WTC11 (cell line): Measurements from ENCODE around the gene RBM42. TPM values are rescaled to one million over a fixed set of nuclear protein-coding genes. Genes with fewer than 3 reads are reported as not detected.

ENCODE experiments used
- ATAC-seq: fragments of 200-7000 bp; cut with Tn5 transposase; 2 replicates; pipeline ENCODE4 v1.10.0; 2021; ENCODE audit warnings: mild to moderate bottlenecking, moderate library complexity
- CTCF ChIA-PET: fragments of 300-600 bp; sonication (Branson Sonifier 250); formaldehyde crosslinking; loops from one replicate; lab custom pipeline; 2021; ENCODE audit warnings: antibody characterized with exemption; lab: Charles Lee
- POLR2A ChIA-PET: fragments of 350-600 bp; sonication (Branson Sonifier 250); formaldehyde crosslinking; loops from one replicate; lab custom pipeline; 2021; ENCODE audit warnings: antibody characterized with exemption; lab: Charles Lee
- DNase-seq: peaks from one replicate; pipeline ENCODE4 v3.0.0; 2021; ENCODE audit warnings: low spot score
- H3K27ac Mint-ChIP-seq: 2 replicates; pipeline ENCODE4 v1.8.0; 2021; ENCODE audit warnings: mixed read lengths
- H3K27me3 Mint-ChIP-seq: 2 replicates; pipeline ENCODE4 v1.8.0; 2021; ENCODE audit warnings: low read depth, mild to moderate bottlenecking, moderate library complexity, mixed read lengths
- H3K36me3 Mint-ChIP-seq: 2 replicates; pipeline ENCODE4 v1.8.0; 2021; ENCODE audit warnings: mixed read lengths
- H3K4me1 Mint-ChIP-seq: 2 replicates; pipeline ENCODE4 v1.8.0; 2022; ENCODE audit warnings: mixed read lengths
- H3K4me3 Mint-ChIP-seq: 2 replicates; pipeline ENCODE4 v1.8.0; 2021; ENCODE audit warnings: mild to moderate bottlenecking, moderate library complexity, mixed read lengths
- H3K9me3 Mint-ChIP-seq: 2 replicates; pipeline ENCODE4 v1.8.0; 2021; ENCODE audit warnings: mixed read lengths
- FOXP1 ChIP-seq: sonication (generic); formaldehyde crosslinking; IDR thresholded peaks from 2 replicates; pipeline ENCODE4 v1.8.0; 2022; ENCODE audit warnings: missing genetic modification reagents, mild to moderate bottlenecking, moderate library complexity, borderline replicate concordance
- IRF1 ChIP-seq: sonication (generic); formaldehyde crosslinking; IDR thresholded peaks from 2 replicates; pipeline ENCODE4 v1.8.0; 2023; ENCODE audit warnings: missing genetic modification reagents
- JUN ChIP-seq: sonication (generic); formaldehyde crosslinking; IDR thresholded peaks from 2 replicates; pipeline ENCODE4 v1.8.0; 2023; ENCODE audit warnings: mild to moderate bottlenecking, missing genetic modification reagents
- MLX ChIP-seq: sonication (generic); formaldehyde crosslinking; IDR thresholded peaks from 2 replicates; pipeline ENCODE4 v1.8.1; 2023; ENCODE audit warnings: mild to moderate bottlenecking, missing genetic modification reagents, moderate library complexity
- MYBL2 ChIP-seq: sonication (generic); formaldehyde crosslinking; IDR thresholded peaks from 2 replicates; pipeline ENCODE4 v1.8.1; 2023; ENCODE audit warnings: mild to moderate bottlenecking, moderate library complexity, missing genetic modification reagents
- NFE2L1 ChIP-seq: sonication (generic); formaldehyde crosslinking; IDR thresholded peaks from 2 replicates; pipeline ENCODE4 v1.8.1; 2023; ENCODE audit warnings: missing genetic modification reagents
- RELA ChIP-seq: sonication (generic); formaldehyde crosslinking; IDR thresholded peaks from 2 replicates; pipeline ENCODE4 v1.8.1; 2022; ENCODE audit warnings: missing genetic modification reagents, mild to moderate bottlenecking, borderline replicate concordance
- SP1 ChIP-seq: sonication (generic); formaldehyde crosslinking; conservative IDR thresholded peaks from 2 replicates; pipeline ENCODE4 v1.8.1; 2022; ENCODE audit warnings: missing genetic modification reagents
- TCF7 ChIP-seq: sonication (generic); formaldehyde crosslinking; IDR thresholded peaks from 2 replicates; pipeline ENCODE4 v1.8.0; 2022; ENCODE audit warnings: mild to moderate bottlenecking, low read depth, missing genetic modification reagents, moderate library complexity
- TEAD4 ChIP-seq: sonication (generic); formaldehyde crosslinking; IDR thresholded peaks from 2 replicates; pipeline ENCODE4 v1.8.0; 2022; ENCODE audit warnings: mild to moderate bottlenecking, missing genetic modification reagents
- ZNF232 ChIP-seq: sonication (generic); formaldehyde crosslinking; IDR thresholded peaks from 2 replicates; pipeline ENCODE4 v1.8.0; 2022; ENCODE audit warnings: mild to moderate bottlenecking, missing genetic modification reagents
- ZNF423 ChIP-seq: fragments of 250-450 bp; sonication (Bioruptor Pico); IDR thresholded peaks from 2 replicates; pipeline ENCODE4 v2.1.2; 2022; ENCODE audit warnings: mild to moderate bottlenecking, moderate library complexity
- ZNF425 ChIP-seq: fragments of 250-450 bp; sonication (Bioruptor Pico); conservative IDR thresholded peaks from 2 replicates; pipeline ENCODE4 v1.9.0; 2021; ENCODE audit warnings: mild to moderate bottlenecking
- ZSCAN18 ChIP-seq: fragments of 250-450 bp; sonication (Bioruptor Pico); IDR thresholded peaks from 2 replicates; pipeline ENCODE4 v2.1.2; 2022; ENCODE audit warnings: mild to moderate bottlenecking, moderate library complexity
- total RNA-seq: library from RNA; stranded (reverse); gene quantifications from 3 replicates; pipeline ENCODE4 v1.2.3, GENCODE V29; 2021
- TF ChIP-seq, protein P1 (sequence below): sonication (generic); formaldehyde crosslinking; IDR thresholded peaks from 2 replicates; pipeline ENCODE4 v1.8.1; 2022; ENCODE audit warnings: low read depth, mild to moderate bottlenecking, moderate library complexity, missing genetic modification reagents, borderline replicate concordance
- TF ChIP-seq, protein P2 (sequence below): sonication (generic); formaldehyde crosslinking; IDR thresholded peaks from 2 replicates; pipeline ENCODE4 v1.8.0; 2022; ENCODE audit warnings: mild to moderate bottlenecking, missing genetic modification reagents
- TF ChIP-seq, protein P3 (sequence below): sonication (generic); formaldehyde crosslinking; IDR thresholded peaks from 2 replicates; pipeline ENCODE4 v1.8.1; 2022; ENCODE audit warnings: low read depth, missing genetic modification reagents, borderline replicate concordance
- TF ChIP-seq, protein P4 (sequence below): sonication (generic); formaldehyde crosslinking; IDR thresholded peaks from 2 replicates; pipeline ENCODE4 v1.8.0; 2022; ENCODE audit warnings: mild to moderate bottlenecking, missing genetic modification reagents
- TF ChIP-seq, protein P5 (sequence below): fragments of 250-450 bp; sonication (Bioruptor Pico); IDR thresholded peaks from 2 replicates; pipeline ENCODE4 v1.9.0; 2021; ENCODE audit warnings: mild to moderate bottlenecking, borderline replicate concordance

RBM42 gene
- total RNA-seq, 1 experiment from 2014 or later = 94.9 TPM

DNA sequence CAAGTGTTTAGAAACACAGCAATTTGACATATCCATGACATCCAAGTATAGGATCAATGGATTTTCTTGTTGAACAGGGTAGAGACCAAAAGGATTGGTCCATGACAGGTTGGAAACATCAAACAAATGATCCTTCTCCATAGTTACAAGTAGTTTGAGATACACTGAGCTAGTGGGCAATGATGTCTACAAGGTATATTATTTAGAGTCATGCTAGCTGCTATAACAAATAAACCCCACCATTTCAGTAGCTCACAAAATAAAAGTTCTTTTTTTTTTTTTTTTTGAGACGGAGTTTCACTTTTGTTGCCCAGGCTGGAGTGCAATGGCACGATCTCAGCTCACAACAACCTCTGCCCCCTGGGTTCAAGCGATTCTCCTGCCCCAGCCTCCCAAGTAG is 21.2 kb upstream of the RBM42 start:
- ATAC-seq = no peak
- ChIA-PET POLR2A (no interaction called here), CTCF (no interaction called here)
- TF ChIP-seq TCF7 (CRISPR knock-in tag) = no peak
- TF ChIP-seq, protein P1, sequence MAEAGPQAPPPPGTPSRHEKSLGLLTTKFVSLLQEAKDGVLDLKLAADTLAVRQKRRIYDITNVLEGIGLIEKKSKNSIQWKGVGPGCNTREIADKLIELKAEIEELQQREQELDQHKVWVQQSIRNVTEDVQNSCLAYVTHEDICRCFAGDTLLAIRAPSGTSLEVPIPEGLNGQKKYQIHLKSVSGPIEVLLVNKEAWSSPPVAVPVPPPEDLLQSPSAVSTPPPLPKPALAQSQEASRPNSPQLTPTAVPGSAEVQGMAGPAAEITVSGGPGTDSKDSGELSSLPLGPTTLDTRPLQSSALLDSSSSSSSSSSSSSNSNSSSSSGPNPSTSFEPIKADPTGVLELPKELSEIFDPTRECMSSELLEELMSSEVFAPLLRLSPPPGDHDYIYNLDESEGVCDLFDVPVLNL = no peak
- TF ChIP-seq SP1 (CRISPR knock-in tag) = no peak
- TF ChIP-seq, protein P2, sequence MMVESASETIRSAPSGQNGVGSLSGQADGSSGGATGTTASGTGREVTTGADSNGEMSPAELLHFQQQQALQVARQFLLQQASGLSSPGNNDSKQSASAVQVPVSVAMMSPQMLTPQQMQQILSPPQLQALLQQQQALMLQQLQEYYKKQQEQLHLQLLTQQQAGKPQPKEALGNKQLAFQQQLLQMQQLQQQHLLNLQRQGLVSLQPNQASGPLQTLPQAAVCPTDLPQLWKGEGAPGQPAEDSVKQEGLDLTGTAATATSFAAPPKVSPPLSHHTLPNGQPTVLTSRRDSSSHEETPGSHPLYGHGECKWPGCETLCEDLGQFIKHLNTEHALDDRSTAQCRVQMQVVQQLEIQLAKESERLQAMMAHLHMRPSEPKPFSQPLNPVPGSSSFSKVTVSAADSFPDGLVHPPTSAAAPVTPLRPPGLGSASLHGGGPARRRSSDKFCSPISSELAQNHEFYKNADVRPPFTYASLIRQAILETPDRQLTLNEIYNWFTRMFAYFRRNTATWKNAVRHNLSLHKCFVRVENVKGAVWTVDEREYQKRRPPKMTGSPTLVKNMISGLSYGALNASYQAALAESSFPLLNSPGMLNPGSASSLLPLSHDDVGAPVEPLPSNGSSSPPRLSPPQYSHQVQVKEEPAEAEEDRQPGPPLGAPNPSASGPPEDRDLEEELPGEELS (CRISPR knock-in tag) = no peak
- TF ChIP-seq ZNF425 (CRISPR knock-in tag) = no peak
- TF ChIP-seq ZNF423 (CRISPR knock-in tag) = no peak
- TF ChIP-seq, protein P3, sequence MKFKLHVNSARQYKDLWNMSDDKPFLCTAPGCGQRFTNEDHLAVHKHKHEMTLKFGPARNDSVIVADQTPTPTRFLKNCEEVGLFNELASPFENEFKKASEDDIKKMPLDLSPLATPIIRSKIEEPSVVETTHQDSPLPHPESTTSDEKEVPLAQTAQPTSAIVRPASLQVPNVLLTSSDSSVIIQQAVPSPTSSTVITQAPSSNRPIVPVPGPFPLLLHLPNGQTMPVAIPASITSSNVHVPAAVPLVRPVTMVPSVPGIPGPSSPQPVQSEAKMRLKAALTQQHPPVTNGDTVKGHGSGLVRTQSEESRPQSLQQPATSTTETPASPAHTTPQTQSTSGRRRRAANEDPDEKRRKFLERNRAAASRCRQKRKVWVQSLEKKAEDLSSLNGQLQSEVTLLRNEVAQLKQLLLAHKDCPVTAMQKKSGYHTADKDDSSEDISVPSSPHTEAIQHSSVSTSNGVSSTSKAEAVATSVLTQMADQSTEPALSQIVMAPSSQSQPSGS (CRISPR knock-in tag) = no peak
- TF ChIP-seq MLX = no peak
- no peak for TF ChIP-seq ZNF232
- TF ChIP-seq IRF1 (CRISPR knock-in tag) = no peak
- H3K9me3 Mint-ChIP-seq = peaks cover 26% of the 10 kb centered on the region
- H3K4me1 Mint-ChIP-seq = peaks cover 3% of the 10 kb centered on the region; the same call in 1 of the 2 replicates
- H3K36me3 Mint-ChIP-seq = peaks cover 15% of the 10 kb centered on the region
- no peak overlapping the region for H3K27ac Mint-ChIP-seq
- no peak for DNase-seq
- no peak overlapping the region for H3K4me3 Mint-ChIP-seq
- H3K27me3 Mint-ChIP-seq = peaks cover 41% of the 10 kb centered on the region

DNA sequence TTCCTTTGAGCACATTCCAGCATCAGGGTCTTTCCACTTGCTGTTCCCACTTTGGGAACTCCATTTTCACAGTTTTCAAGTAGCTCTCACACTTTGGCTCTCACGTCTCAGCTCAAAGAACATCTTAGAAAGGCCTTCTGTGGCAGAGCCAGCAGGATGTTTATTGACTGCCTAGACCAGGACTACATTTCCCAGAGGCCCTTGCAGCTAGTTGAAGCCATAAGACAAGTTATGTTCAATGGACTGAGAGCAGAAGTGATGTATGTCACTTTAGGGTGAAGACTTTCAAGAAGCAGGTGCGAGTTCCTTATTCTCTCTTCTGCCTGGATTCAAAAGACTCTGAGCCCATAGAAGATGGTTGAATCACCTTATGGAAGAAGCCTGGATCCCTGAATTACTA is 20.6 kb upstream of the RBM42 start:
- ChIA-PET CTCF (no interaction called here), POLR2A (no interaction called here)
- peaks cover 40% of the 10 kb centered on the region for H3K27me3 Mint-ChIP-seq
- no peak for DNase-seq
- peaks cover 26% of the 10 kb centered on the region for H3K9me3 Mint-ChIP-seq
- ATAC-seq = no peak
- no peak overlapping the region for H3K27ac Mint-ChIP-seq
- peaks cover 3% of the 10 kb centered on the region; the same call in 1 of the 2 replicates for H3K4me1 Mint-ChIP-seq
- no peak overlapping the region for H3K4me3 Mint-ChIP-seq
- peaks cover 15% of the 10 kb centered on the region for H3K36me3 Mint-ChIP-seq
- TF ChIP-seq, protein P4, sequence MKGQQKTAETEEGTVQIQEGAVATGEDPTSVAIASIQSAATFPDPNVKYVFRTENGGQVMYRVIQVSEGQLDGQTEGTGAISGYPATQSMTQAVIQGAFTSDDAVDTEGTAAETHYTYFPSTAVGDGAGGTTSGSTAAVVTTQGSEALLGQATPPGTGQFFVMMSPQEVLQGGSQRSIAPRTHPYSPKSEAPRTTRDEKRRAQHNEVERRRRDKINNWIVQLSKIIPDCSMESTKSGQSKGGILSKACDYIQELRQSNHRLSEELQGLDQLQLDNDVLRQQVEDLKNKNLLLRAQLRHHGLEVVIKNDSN (CRISPR knock-in tag) = no peak
- no peak for TF ChIP-seq NFE2L1 (CRISPR knock-in tag)
- TF ChIP-seq FOXP1 = no peak
- TF ChIP-seq ZSCAN18 (CRISPR knock-in tag) = no peak
- TF ChIP-seq RELA (CRISPR knock-in tag) = no peak
- TF ChIP-seq, protein P5, sequence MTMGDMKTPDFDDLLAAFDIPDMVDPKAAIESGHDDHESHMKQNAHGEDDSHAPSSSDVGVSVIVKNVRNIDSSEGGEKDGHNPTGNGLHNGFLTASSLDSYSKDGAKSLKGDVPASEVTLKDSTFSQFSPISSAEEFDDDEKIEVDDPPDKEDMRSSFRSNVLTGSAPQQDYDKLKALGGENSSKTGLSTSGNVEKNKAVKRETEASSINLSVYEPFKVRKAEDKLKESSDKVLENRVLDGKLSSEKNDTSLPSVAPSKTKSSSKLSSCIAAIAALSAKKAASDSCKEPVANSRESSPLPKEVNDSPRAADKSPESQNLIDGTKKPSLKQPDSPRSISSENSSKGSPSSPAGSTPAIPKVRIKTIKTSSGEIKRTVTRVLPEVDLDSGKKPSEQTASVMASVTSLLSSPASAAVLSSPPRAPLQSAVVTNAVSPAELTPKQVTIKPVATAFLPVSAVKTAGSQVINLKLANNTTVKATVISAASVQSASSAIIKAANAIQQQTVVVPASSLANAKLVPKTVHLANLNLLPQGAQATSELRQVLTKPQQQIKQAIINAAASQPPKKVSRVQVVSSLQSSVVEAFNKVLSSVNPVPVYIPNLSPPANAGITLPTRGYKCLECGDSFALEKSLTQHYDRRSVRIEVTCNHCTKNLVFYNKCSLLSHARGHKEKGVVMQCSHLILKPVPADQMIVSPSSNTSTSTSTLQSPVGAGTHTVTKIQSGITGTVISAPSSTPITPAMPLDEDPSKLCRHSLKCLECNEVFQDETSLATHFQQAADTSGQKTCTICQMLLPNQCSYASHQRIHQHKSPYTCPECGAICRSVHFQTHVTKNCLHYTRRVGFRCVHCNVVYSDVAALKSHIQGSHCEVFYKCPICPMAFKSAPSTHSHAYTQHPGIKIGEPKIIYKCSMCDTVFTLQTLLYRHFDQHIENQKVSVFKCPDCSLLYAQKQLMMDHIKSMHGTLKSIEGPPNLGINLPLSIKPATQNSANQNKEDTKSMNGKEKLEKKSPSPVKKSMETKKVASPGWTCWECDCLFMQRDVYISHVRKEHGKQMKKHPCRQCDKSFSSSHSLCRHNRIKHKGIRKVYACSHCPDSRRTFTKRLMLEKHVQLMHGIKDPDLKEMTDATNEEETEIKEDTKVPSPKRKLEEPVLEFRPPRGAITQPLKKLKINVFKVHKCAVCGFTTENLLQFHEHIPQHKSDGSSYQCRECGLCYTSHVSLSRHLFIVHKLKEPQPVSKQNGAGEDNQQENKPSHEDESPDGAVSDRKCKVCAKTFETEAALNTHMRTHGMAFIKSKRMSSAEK (CRISPR knock-in tag) = no peak
- TF ChIP-seq IRF1 (CRISPR knock-in tag) = no peak
- TF ChIP-seq MYBL2 = no peak
- no peak for TF ChIP-seq TEAD4 (CRISPR knock-in tag)
- no peak for TF ChIP-seq JUN (CRISPR knock-in tag)
